AG04450 (cell line): ENCODE measurements around the gene ANKRD65. TPM values are rescaled to one million over a fixed set of nuclear protein-coding genes. Genes with fewer than 3 reads are reported as not detected.

Experiments used
- CTCF ChIA-PET: fragments of 300-600, 350-600 bp; formaldehyde crosslinking; extraction: SDS; loops from one replicate; lab custom pipeline; 2022; ENCODE audit warnings: antibody characterized with exemption, inconsistent platforms; lab: Charles Lee
- POLR2A ChIA-PET: fragments of 350-600 bp; formaldehyde crosslinking; extraction: SDS; loops from one replicate; lab custom pipeline; 2021; ENCODE audit warnings: antibody characterized with exemption, inconsistent platforms; lab: Yijun Ruan, JAX
- DNase-seq: peaks from one replicate; pipeline ENCODE4 v3.0.0-alpha.2; 2011; ENCODE audit warnings: low read depth, low spot score
- H3K27ac ChIP-seq: one replicate; pipeline ENCODE4 v1.5.1; 2012; ENCODE audit warnings: low read depth, low read length, control low read depth
- H3K27me3 ChIP-seq: one replicate; pipeline ENCODE4 v1.6.0; 2012; ENCODE audit warnings: low read length; ENCODE audit not compliant: control insufficient read depth, insufficient read depth
- H3K4me3 ChIP-seq: 2 replicates; pipeline ENCODE4 v1.5.1; 2011; ENCODE audit warnings: mild to moderate bottlenecking, low read depth, low read length, control low read depth
- H3K9me3 ChIP-seq: 2 replicates; pipeline ENCODE4 v1.5.1; 2012; ENCODE audit warnings: low read length; ENCODE audit not compliant: control insufficient read depth, insufficient read depth
- polyA plus RNA-seq: library from polyadenylated mRNA; depleted of rRNA; stranded (reverse); fragments of >200 nt; gene quantifications from 2 replicates; pipeline ENCODE4 v1.2.3, GENCODE V29; 2011
- TF ChIP-seq, protein P1 (sequence below): IDR thresholded peaks from 2 replicates; pipeline ENCODE4 v1.5.1; 2011; ENCODE audit warnings: low read depth, low read length, control low read depth, inconsistent platforms

The ANKRD65 gene
- polyA plus RNA-seq, 1 experiment: 0.16 TPM

DNA sequence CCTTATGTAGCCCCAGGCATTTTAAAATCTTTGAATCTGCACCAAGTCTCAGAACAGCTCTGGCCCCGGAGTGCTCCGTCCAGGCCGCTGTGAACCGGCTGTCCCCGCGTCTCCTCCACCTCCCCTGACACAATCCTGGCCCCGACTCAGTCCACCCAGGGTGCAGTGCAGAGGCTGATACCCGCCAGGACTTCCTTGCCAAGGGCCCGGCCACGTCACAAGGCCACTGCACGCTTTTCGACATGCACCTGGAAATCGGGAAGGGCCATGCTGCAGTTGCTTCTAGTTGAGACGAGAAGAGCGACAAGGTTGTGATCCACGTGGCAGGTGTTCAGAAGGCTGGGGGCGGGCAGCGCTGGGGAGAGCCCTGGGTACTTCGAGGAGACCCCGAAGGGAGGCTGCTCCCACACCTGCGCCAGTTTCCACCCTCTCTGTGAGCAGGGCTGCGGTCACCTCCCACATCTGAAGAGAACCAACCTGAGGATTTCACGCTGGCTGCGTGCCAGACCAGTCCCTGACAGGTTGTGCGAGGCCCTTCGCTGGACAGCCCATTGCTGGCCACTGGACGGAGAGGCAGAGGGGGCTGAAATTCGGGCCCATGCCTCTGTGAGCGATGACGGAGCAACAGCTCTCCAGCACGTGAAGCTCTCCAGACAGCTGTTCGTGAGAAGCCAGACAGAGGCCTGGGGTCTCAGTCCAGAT lies 21.1 kb upstream of the ANKRD65 start:
- POLR2A ChIA-PET: interaction anchor here (0.6 to 1.5 kb wide), 2 partner anchors 35 to 72 kb away, joined by 3 read pairs; no protein-coding TSS in a partner anchor

GRCh38 chr1:1441002-1441888 lies 20.2 kb upstream of the ANKRD65 start:
- no peaks in the 10 kb centered on the region; the same call in 1 of the 2 replicates for H3K9me3 ChIP-seq
- CTCF ChIA-PET: interaction anchor here (0.6 to 2.4 kb wide), 10 partner anchors 8 to 66 kb away, joined by 3 to 13 read pairs (median 4); partner anchors contain the start of genes ATAD3C, AURKAIP1 and CCNL2
- H3K4me3 ChIP-seq: no peak overlapping the region
- H3K27ac ChIP-seq: no peak overlapping the region
- POLR2A ChIA-PET: interaction anchor here (0.6 to 1.5 kb wide), 5 partner anchors 11 to 71 kb away, joined by 3 read pairs; partner anchors contain the start of gene CCNL2
- H3K27me3 ChIP-seq: no peaks in the 10 kb centered on the region
- no peak for DNase-seq
- TF ChIP-seq, protein P1, sequence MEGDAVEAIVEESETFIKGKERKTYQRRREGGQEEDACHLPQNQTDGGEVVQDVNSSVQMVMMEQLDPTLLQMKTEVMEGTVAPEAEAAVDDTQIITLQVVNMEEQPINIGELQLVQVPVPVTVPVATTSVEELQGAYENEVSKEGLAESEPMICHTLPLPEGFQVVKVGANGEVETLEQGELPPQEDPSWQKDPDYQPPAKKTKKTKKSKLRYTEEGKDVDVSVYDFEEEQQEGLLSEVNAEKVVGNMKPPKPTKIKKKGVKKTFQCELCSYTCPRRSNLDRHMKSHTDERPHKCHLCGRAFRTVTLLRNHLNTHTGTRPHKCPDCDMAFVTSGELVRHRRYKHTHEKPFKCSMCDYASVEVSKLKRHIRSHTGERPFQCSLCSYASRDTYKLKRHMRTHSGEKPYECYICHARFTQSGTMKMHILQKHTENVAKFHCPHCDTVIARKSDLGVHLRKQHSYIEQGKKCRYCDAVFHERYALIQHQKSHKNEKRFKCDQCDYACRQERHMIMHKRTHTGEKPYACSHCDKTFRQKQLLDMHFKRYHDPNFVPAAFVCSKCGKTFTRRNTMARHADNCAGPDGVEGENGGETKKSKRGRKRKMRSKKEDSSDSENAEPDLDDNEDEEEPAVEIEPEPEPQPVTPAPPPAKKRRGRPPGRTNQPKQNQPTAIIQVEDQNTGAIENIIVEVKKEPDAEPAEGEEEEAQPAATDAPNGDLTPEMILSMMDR: peak; percentile 83

More for the DNA sequence above, 21.1 kb upstream of the ANKRD65 start:
- TF ChIP-seq, protein P1: no peak
- Histone ChIP-seq H3K27ac (no peak overlapping the region), H3K27me3 (no peaks in the 10 kb centered on the region), H3K9me3 (no peaks in the 10 kb centered on the region; the same call in 1 of the 2 replicates), H3K4me3 (no peak overlapping the region)
- DNase-seq: no peak
- CTCF ChIA-PET: interaction anchor here (0.6 to 2.4 kb wide), 7 partner anchors 7 to 67 kb away, joined by 3 to 13 read pairs (median 4); partner anchors contain the start of genes ATAD3C, AURKAIP1 and CCNL2

GRCh38 chr1:1440262-1441001 lies 19.4 kb upstream of the ANKRD65 start:
- no peak for DNase-seq
- no peak overlapping the region for H3K27ac ChIP-seq
- no peaks in the 10 kb centered on the region; the same call in 1 of the 2 replicates for H3K9me3 ChIP-seq
- CTCF ChIA-PET: interaction anchor here (1.2 to 2.4 kb wide), 7 partner anchors 9 to 41 kb away, joined by 3 to 13 read pairs (median 5); partner anchors contain the start of genes ATAD3C and CCNL2
- H3K27me3 ChIP-seq: no peaks in the 10 kb centered on the region
- H3K4me3 ChIP-seq: no peak overlapping the region
- TF ChIP-seq, protein P1: no peak
- POLR2A ChIA-PET: interaction anchor here (0.6 to 1.5 kb wide), 4 partner anchors 10 to 52 kb away, joined by 3 read pairs; partner anchors contain the start of gene CCNL2

DNA sequence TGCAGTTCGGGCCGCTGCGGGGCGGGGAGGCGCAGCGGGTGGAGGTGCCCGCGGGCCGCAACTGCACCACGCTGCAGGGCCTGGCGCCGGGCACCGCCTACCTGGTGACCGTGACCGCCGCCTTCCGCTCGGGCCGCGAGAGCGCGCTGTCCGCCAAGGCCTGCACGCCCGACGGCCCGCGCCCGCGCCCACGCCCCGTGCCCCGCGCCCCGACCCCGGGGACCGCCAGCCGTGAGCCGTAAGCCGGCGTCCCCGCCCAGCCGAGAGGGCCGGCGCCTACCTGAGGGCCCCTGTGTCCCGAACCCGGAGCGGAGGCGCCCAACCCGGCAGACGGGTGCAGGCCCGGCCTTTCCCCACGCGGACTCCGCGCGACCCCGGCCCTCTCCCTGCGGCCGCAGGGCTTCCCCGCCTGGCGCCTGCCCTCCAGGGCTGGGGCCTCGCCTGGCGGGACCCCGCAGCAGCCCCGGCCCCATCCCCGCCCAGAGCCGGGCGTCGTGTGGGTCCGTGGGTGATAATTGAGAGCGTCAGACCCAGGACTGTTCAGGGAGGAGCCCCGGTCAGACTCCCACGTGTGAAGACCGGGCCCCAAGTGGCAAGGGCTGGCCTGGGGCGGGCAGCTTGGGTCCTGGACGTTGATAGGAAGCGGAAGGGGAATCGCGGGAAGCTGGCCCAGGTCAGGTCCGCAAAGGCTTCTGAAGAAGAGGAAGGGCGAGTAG lies 18.6 kb upstream of the ANKRD65 start:
- no peak overlapping the region for H3K27ac ChIP-seq
- TF ChIP-seq, protein P1: no peak
- no peaks in the 10 kb centered on the region for H3K27me3 ChIP-seq
- CTCF ChIA-PET: interaction anchor here (2.4 kb wide), 1 partner anchor 10 kb away, joined by 13 read pairs; no protein-coding TSS in a partner anchor
- H3K4me3 ChIP-seq: no peak overlapping the region
- POLR2A ChIA-PET: no interaction called here
- DNase-seq: no peak
- no peaks in the 10 kb centered on the region; the same call in 1 of the 2 replicates for H3K9me3 ChIP-seq
